HG03108 (cell line): Measurements from ENCODE around the gene GSTM4.

Experiments used
- ATAC-seq: cut with Tn5 transposase; IDR thresholded peaks from one replicate; pipeline ENCODE4 v1.9.1; 2021; ENCODE audit warnings: moderate library complexity; ENCODE audit not compliant: unreplicated experiment

The GSTM4 gene

DNA sequence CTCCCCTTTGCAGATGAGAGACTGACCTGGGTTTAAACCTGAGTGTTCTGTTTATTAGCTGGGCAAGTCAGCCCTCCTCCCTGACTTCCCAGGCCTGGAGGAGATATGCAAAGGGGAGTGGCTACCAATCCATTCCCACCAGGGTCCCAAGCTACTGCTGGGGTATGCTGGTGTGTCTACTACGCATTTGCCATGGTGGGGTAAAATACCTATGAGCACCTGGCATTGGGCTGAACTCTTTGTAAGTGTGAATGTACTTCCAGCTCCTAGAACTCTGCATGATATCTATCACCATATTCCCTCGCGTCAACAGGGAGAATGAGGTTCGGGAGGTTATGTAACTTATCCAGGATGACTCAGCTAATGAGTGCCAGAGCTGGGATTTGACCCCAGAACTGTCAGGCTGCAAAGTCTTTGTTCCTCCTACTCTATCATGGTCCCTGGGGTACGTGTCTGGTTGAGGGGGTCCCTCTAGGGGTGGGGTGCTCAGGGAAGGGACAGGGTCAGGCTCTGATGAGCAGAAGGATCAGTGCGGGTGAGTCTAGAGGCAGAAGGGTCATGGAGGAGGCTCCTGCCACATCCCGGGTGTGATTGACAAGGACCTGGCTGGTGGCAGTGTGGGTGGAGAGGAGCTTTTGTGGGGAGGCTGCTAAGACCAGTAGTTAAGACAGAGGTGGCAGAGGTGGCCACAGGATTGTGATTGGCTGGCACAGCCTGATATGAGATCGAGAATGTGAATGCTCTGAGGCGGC, 19.5 kb upstream of the GSTM4 start:
- no peak for ATAC-seq

DNA sequence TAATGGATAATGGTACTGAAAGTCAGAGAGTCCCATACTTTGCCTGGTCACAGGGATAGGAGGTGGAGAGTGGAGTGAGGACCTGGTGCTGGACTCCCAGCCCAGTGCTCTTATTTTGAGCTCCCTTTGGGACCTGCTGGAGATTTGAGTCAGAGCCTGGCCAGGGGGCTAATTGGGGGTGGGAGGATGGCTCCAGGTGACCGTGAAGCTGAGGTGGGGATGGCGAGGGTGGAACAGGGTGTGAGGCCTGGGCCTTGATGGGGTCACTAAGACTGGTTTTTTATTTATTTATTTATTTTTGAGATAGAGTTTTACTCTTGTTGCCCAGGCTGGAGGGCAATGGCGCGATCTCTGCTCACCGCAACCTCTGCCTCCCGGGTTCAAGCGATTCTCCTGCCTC, 18.5 kb upstream of the GSTM4 start:
- ATAC-seq = no peak

DNA sequence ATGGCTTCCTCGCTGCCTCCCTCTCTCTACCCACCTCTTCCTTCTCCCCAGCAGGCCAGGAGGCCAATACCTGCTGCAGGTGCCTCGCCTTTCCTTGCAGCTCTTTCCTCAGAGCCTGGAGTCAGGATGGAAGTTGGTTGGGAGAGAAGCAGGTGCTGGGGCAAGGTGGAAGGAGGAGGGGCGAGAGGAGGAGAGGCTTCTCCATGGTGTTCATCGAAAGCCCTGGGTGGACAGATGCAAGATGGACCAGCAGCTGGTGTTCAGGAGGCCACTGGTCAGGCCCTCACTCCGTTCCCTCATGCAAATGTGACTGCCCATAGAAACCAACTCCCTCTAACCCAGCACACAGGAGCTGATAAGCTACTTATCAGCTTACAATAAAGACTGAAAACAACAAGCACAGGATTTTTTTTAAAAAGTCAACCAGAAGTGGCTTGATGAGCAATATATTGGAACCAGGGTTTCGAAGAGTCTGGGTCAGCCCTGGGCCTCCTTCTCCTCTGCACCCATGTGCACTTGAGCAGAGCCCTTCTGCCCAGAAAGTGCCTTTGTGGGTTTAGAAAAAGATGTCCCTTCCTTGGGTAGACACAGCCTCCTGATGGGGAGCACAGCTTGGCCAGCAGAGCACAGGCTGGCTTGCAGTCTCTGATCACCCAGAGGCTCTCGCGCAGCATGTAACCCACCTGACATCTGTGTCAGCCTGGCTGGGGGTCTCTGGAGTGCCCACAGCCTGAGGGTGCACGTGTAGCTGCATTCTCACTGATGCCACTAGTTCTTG, 16.6 kb upstream of the GSTM4 start:
- ATAC-seq = no peak

- no peak for ATAC-seq
Measured at GRCh38 chr1:109639841-109640184, 16.1 kb upstream of the GSTM4 start.

DNA sequence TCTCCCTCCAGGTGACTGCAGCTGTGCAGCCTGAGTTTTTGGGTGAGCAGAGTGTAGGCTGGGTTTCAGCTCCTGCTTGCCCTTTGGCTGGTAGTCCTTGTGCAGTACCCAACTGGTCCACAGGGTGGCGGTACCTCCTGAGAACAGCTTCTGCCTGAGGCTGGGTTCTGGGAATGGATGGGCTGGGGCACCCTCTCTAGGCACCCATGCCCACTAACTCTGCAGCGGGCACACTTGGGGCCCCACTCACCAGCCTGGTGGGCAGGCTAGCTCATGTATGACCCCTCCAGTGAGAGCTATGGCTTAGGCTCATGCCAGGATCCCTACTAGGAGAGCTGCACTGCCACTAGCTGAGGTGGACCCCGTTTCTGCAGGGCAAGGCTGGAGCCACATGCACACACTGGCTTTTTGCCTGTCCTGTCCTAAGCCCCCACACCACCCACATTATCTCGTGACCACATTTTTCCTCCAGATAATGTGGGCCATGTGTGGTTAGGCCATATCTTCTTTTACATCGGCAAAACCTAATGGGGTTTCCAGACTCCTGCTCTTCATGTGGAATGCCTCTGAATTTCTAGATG, 15.5 kb upstream of the GSTM4 start:
- ATAC-seq = no peak

DNA sequence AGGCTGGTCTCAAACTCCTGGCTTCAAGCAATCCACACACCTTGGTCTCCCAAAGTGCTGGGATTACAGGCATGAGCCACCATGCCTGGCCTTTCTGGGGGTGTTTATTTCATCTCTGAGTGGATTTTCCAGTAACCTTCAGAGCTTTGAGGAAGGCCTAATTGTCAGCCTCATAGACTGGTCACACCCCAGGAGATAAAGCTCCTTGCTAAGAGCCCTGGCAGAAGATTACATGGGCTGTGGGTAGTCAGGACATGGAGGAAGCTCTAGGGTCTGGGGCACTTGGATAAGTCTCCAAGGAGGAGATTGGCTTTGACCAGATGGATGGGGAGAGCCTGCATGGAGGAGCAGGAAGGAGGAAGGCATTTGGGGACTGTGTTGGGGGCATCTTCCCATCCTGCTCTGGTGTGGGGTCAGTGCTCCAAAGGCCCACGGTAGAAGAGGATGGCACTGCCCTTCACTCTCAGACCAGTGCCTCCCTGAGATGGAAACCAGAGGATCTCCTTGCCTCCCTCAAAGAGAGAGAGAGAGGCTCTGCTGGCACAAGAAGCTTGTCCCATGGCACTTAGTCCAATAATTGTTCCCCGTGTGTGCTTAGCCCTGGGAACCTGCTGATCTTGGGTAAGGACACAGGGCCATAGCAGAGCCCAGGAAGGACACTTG, 14.7 kb upstream of the GSTM4 start:
- no peak for ATAC-seq

GRCh38 chr1:109641861-109642260, 14.0 kb upstream of the GSTM4 start:
- no peak for ATAC-seq

GRCh38 chr1:109642626-109643025, 13.3 kb upstream of the GSTM4 start:
- ATAC-seq = no peak

DNA sequence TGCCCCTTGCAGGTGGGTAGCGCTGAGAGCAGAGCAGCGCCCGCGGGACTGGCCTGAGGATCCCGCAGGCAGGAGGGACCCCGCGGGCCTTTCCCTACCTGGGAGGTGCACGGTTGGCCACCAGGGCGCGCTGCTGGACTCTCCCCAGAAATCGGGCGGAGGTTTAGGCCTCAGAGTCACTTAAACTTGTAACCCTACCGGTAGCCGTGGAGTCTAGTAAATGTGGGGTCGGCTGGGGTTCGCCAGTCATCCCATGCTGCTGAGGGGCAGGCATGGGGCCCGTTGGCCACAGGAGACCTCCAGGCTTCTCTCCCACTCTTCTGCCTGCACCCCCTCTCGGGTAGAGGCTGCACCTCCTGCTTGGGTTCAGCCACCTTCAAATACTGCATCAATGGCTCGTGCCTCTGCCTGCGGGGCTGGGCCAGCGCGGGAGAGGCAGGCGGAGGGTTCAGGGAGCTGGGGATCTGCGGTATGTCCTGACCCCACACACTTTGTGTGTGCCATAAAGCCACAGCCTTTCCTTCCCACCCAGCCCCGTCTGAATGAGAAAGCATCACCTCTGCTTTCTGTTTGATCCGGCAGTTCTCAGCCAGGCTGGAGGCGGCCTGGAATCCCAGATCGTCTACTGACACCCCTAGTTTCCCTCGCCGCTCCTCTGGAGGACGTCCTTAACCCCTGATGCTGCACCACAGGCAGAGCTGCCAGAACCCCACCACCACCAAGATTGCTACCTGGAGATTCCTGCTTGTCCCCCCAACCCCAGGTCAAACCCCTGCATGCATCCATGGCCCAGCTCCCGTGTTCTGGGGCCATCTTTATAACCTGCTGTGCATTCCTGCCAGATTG, 12.3 kb upstream of the GSTM4 start:
- peak; percentile 88 for ATAC-seq

- ATAC-seq = no peak
Measured at GRCh38 chr1:109644670-109645069, 11.2 kb upstream of the GSTM4 start.

DNA sequence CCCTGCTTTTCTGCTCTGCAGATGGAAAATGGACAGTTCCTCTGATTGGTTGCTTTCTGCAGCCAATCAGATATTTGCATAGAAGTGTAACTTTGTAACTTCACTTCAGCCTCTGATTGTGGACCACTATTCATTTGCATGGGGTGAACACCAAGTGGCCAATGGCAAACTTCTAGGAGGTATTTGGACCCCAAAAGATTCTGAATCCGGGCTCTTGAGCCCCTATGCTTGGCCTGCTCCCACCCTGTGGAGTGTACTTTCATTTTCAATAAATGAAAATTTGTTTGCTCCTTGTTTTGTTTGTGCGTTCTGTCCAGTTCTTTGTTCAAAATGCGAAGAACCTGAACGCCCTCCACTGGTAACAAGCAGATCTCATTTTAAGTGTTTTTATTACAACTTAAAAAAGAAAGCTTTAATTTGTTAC, 6.4 kb upstream of the GSTM4 start:
- ATAC-seq = no peak

DNA sequence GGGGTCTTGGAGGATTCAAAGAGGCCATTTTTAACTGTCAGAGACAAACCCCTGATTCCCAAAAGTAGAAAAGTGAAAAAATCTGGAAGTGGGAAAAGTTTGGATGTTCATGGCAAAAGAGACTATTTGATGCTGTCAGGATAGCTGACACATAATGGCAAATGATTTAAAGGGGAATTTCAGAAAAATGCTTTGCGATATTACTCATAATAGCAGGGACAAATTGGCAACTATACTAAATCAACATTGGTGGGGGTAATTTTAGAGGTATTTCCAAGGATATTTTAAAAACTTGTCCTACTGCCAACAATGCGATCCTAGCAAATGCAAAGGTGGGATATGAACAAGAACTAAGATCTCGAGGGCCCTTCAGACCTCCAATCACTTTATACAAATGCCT, 5.3 kb upstream of the GSTM4 start:
- no peak for ATAC-seq

GRCh38 chr1:109652402-109652801, 3.5 kb upstream of the GSTM4 start:
- no peak for ATAC-seq

DNA sequence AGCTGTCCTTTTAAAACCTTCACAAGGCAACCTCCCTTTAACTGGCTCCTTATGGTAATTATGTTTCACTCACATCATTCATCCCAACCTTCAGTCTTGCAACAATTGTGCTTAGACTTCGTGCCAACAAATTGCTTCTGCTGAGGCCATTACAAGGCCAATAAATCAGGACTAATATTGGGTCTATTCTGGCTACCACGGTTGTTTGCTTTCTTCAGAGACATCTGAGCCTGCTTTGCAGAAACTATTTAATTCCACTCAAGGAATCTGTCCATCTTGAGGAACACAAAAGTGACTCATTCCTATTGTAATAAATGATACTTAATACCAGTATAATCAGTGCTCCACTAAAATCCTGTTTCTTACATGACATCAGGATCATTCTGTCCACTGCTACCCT, 2.6 kb upstream of the GSTM4 start:
- ATAC-seq = no peak

GRCh38 chr1:109654519-109654918, 1.4 kb upstream of the GSTM4 start:
- ATAC-seq = no peak

DNA sequence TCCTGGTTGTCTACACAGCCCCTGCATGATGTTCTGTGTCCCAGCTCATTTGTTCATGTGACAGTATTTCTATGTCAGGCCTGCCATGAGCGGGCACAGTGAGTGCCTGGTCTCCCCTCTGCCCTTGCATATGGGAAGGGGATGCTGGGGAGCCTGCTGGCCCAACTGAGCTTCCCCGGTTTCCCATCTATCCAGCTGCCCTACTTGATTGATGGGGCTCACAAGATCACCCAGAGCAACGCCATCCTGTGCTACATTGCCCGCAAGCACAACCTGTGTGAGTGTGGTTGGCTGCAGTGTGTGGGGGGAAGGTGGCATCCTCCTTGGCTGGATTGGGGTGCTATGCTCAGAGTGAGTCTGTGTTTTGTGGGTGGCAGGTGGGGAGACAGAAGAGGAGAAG, 1.5 kb downstream of the GSTM4 start:
- no peak for ATAC-seq

DNA sequence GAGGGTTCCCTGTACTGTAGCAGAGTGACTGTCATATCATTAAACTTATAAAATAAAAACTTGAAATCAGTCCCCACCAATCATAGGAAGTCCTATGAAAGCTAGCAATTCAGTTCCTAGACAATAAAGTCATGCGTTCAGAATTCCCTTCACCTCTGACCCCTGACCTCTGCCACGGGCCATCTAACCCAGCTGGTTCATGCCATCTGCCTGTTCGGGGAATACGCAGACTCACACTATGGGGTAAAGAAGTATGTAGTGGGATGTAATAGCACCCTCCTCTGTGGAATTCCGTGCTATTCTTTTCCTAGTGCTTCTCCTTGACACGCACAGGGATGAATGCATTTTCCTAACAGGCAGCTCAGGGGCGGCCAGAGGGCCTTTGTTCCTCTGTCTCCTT, 2.1 kb downstream of the GSTM4 start:
- ATAC-seq = no peak

GRCh38 chr1:109658533-109659042, 2.7 kb downstream of the GSTM4 start:
- no peak for ATAC-seq

DNA sequence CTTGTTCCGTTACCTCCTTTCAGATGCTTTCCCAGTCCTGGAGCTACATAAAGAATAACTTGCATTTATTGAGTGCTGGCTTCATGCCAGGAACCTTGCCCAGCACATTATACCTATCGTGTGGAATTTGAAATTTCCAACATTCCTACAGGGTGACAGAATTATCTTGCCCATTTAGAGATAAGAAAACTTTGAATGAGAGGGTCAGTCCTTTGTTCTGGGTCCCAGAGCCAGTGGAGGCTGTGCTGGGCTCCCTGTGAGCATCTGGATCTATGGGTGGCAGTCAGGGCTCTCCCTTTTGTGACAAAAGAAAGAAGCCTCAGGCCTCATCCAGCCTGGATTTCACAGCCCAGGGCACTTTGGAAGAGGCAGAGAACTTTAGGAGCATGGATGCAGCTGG, 3.2 kb downstream of the GSTM4 start:
- no peak for ATAC-seq

DNA sequence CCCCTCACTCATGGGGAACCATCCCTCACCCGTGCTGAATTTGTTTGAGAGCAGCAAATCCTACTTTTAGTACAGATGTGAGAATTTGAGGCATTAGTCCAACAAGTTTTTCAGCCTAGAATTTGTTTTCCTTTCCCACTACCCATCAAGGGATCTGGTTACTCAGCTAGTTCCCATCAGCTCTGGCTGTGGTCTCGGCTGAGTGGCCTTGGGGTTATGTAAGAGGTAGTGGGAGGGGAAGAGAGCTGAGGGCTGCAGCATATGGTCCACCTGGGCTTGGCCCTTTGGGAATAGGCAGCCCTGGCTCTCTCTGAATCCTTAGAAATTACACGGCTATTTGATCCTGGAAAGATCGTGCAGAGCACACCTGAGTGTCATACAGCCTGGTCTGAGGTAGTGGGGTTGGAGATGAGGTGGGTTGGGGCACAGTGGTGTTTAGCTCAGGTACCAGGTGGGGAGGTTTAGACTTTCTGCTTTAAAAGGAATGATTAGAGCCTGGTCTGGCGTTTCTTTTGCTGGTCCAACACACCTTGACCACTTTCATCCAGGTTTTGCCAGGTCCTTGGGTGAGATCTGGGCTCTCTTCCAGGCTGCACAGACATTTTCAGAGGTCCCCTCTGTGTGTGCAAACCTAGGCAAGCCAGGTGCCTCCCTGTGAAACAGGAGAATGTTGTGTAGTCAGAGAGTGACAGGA, 4.2 kb downstream of the GSTM4 start:
- ATAC-seq = no peak
